ENCODE data around the gene AP1S3.

DNA sequence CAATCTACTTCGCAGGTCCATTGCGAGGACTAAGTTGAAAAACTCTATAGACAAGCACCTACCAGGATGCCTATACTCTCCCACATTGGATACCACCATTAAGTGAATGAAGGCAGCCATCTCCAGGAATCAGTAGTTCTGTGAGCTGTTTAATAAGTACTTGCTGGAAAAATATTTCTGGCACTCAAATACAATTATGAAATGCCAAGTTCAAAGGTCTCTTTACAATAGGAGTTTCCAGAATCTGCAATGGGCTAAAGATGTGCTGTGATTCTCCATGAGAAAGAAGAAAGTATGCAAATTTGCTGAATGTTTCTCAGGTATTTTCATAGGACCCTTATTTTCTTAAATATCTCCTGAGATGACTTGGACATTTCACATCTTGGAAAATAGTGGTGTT, 103.0 kb downstream of the AP1S3 start:
- TF ChIP-seq, protein P1, sequence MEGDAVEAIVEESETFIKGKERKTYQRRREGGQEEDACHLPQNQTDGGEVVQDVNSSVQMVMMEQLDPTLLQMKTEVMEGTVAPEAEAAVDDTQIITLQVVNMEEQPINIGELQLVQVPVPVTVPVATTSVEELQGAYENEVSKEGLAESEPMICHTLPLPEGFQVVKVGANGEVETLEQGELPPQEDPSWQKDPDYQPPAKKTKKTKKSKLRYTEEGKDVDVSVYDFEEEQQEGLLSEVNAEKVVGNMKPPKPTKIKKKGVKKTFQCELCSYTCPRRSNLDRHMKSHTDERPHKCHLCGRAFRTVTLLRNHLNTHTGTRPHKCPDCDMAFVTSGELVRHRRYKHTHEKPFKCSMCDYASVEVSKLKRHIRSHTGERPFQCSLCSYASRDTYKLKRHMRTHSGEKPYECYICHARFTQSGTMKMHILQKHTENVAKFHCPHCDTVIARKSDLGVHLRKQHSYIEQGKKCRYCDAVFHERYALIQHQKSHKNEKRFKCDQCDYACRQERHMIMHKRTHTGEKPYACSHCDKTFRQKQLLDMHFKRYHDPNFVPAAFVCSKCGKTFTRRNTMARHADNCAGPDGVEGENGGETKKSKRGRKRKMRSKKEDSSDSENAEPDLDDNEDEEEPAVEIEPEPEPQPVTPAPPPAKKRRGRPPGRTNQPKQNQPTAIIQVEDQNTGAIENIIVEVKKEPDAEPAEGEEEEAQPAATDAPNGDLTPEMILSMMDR (IDR thresholded peaks at IDR 0.05; ENCODE audit: low read length), result no peak
- TF ChIP-seq EZH2phosphoT487 (IDR thresholded peaks at IDR 0.05; ENCODE audit: low read length) (no peak), EZH2 (optimal IDR thresholded peaks at IDR 0.05; ENCODE audit: low read depth, low read length) (no peak)

Data from MM.1S (cell line).